GM19193 (cell line): ENCODE data around the gene STAT6.

Experiments
- POLR2A ChIP-seq: IDR thresholded peaks from 4 replicates; pipeline ENCODE4 v1.6.1; 2011; ENCODE audit not compliant: insufficient read depth, insufficient read length; ENCODE audit errors: extremely low read depth

Gene STAT6

DNA sequence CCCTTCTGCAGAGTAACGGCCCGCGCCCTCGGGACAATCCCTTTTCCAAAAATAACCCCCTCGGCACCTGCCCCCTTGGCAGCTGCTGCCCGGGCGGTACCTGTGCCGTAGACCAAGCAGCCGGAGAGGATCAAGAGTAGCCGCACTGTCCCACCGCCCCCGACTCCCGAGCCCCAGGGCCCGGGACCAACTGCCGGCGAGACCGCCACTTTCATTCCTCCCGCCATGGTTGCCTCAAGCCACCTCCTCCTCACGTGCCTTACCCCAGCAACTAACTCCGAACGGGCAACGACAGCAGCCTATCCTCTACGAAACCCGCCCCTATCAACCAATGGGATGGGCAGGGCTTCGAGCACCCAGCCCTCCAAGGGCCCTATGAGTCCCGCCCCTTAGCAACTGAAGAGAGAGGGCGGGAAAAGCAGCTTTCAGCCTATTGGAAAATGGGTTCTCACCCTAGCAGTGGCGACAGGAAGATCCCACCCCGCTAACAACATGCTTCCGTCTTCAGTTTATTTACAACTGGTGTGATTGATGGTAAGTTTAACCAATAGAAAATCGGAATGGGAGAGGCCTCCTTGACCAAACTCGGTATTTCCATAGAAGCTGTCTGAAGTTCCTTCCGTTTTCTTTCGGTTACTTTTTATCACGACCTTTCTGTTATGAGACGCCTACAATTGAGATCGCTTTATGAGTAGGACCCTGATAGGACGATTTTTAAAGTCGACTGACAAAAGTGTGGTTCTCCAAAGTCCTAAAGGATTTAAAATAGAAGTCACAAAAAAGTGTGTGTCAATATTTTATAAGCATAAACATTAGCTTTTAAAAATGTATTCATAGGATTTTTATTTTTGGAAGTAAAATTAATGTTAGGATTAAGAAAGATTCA lies 32.4 kb downstream of the STAT6 start, which contains the start of gene NEMP1:
NEMP1 (minus strand) TSS at position 273 of the 886 bp plus-strand sequence; CDS start at position 227, 46 bp downstream.
- TF ChIP-seq POLR2A, result peak; percentile 87

DNA sequence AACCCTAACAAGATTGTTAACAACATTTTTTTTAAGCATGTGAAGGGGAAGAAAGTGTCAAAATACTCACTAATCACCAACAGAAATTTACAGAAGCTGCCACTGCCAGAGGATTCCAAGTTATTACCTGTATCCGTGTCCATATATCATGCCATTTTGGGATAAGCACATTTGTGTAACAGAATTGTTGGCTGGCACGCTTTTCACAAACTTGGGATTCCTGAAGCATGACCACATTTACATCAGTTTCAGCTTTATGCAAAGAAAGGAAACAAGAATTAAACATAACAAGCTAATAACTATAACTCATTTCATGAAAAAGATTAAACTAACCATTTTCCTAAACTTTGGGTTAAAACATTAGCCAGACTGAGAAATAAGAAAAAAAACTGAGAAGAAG lies 38.5 kb downstream of the STAT6 start:
- TF ChIP-seq POLR2A, result no peak

DNA sequence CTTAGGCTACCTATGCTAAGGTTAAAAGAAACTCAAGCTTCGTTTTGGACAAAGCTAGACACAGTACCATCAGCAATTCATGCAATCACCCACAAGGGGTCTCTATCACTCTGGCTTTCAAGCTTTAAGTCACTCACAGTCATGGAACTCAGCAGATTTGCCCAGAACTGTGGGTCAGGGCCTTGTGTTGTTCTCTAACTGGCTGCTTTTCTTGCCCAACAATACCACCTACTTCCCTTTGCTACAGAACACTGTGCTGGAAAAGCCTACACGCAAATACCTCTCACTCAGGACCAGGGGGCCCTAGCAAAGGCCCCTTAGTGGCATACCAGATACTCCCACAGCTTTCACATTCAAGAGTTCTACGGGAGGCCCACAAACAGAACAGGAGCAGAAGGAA lies 41.6 kb downstream of the STAT6 start:
- no peak for TF ChIP-seq POLR2A

DNA sequence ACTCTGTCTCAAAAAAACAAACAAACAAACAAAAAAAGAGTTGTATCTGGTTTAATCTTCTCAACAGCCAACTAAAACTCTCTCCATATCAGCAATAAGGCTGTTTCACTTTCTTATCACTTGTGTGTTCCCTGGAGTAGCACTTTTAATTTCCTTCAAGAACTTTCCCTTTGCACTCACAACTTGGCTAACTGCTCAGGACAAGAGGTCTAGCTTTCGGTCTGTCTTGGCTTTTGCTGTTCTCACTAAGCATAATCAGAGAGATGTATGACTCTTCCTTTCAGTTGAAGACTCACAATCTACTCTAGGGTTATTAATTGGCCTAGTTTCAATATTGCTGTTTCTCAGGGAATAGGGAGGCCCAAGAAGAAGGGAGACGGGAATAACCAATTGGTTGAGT lies 44.9 kb downstream of the STAT6 start:
- no peak for TF ChIP-seq POLR2A

DNA sequence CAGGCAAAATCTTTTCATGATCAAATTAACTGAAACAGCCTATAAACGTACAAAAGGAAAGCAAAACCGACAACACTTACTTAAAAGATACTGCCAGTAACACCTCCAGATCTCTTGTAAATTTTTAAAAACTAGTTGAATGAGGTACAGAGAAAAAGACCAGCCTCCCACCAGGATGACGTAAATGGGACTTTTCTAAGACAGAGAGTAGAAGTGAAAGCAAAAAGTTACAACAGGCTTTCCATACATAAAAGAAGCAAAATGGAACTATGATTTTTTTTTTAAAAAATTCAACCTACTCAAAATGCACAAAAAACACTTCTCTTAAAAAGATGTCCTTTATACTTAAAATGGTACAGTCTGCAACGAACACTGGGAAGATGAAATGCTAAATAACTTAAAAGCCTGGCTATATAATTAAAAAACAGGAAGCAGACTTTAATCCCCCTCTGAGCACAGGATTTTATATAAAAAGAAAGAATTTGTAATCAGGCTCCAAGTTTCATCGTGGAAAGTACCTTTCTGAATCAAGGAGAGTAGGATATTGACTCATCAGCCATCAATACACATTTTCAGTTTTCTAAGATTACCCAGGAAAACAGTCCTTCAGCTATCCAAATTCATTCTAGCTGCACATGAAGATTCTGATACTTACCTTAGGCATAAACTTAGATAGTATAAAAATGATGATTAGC lies 47.0 kb downstream of the STAT6 start:
- TF ChIP-seq POLR2A, result no peak

DNA sequence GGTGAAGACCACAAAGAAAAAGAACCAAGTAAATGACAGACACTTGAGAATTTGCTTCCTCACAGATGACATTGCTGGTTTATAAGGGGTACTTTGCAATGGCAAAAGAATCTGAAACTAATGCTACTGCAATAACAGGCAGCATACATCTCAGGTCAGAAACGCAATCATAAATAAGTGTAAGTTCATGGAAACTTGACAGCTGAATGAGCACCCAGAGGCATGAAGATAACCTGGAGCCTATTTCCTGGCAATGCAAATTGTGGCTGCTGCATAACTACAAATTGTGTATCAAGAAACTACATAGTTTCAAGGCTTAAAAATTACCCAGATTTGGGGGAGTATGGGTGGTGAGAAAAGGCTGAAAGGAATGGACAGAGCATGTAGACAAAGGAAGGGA lies 52.7 kb downstream of the STAT6 start:
- no peak for TF ChIP-seq POLR2A

DNA sequence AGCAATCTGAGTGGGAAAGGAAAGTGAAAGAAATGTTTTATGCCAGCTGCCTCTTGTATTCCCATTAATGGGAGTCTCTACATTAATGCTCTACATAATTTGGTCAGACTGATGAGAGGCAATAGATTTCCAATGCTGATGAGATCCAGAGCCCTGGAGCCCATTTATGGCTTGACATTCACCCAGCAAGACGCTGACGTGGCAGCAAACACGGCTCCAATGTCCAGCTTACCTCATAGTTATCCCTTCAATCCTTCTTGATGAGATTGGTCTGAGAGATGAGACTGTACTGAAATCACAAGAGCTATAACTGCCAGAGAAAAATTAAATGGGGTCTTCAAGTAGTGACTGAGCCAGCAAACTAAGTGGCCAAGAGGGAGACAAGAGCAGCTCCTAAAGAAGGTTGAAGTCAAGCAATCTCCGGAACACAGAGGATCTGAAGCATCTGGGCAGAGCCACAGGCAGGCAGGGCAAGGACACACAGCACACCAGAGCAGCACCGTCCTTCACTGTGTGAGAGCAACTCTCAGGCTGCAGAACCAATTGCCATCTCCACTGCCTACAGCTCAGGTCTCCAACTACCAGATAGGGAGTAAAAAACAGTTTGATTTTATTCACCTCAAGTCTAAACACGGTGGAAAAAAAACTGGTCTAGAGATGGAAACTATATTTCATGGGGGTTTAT lies 54.0 kb downstream of the STAT6 start:
- no peak for TF ChIP-seq POLR2A

DNA sequence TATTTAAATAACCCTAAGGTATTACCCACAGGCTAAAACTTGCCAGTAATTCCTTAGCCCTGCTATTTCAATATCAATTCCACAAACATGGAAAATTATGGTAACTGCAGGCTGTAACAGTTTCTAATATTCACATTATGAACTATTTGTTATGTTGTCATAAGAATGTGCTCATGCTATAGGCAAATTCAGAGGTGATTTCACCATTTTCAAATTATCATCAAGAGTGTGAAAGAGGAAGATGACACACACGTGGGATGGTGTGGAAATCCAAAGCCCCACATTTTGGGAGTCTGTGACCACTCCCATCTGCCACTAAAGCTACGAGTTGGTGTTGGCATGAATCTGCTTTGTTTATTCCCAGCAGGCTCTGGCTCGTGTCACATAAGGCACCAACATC lies 55.3 kb downstream of the STAT6 start:
- no peak for TF ChIP-seq POLR2A

DNA sequence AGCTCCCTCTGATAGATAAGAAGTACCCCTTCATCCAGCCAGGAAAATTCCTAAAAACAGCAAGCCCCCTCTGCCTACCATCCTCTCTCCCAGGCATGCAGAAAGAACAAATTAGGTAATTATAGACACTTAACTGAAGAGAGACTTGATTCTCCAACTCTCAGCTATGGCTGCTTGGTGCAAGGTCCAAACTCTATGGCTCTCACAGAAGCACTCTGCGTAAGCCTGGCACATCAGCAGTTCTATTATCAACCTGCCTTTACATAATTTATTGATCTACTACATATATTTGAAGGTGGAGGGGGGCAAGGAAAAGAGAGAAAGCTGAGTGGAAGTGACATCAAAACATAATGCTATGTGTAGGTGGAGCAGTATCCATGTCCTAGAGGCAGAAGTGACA lies 60.2 kb downstream of the STAT6 start:
- TF ChIP-seq POLR2A, result no peak

DNA sequence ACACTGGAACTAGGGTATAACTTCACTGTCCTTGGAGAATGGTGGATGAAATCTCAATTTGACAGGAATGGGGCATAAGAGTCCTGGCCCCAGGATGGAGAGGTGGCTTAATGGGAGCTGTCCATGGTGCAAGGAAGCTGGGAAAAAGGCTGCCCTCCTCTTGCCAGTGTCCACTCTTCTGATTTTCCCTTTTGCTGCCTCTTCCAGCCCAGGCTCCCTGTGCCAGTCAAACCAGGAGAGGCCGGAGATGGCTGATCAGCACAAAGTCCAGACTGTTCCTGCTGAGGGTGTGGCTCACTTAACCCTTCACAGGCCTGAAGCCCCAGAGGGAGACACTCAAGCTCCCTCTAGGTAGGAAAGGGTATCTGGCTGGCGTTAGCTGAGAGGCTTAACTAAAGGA lies 61.3 kb downstream of the STAT6 start, which contains the start of gene MYO1A:
MYO1A (minus strand) TSS at position 240 of the 400 bp plus-strand sequence. CDS start 1,806 bp downstream, outside the sequence.
- no peak for TF ChIP-seq POLR2A

DNA sequence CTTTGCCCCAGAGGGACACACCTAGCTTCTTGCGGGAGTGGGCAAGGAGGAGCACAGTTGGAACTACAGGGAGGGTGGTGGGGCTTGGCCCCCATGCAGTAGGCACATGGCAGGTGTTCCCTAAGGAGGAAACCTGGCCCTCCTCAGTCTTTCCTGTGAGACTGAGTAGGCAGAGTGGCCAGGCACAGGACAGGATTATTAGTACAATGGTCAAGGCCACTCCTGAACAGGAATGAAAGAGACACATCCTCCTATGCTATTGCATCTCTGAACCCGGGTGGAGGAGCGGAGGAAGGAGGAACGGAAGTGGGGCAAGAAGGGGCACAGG lies 62.1 kb downstream of the STAT6 start:
- TF ChIP-seq POLR2A, result no peak

DNA sequence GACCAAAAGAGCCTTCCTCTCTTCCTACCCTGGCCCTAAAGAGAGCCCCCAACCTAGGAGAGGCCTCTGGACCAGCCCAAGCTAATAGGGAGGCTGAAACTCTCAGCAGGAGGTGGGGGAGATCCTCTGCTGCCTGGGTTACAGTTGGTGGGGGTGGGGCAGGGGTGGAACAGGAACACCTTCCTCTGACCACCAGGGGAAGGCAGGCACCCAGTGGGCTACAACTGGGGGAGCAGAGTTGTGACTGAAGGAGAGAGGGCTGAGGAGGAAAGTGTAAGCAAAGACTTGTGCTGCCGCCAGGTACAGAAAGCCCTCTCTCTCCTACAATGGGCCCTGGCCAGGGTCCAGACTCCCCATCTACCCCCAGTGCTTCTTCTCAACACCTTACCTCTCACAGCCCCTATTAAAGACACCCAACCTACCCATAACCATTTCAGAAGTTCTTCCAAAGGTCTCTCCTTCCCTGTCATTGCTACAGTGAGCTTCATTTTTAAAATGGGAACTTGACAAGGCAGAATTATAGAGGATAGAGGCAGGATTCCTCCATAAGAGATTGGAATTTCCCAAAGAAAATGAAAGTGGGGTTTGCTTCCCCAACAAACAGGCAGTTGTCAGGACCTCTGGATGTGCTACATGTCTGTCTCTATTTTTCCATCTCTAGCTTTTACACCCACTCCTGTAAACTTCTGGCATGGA lies 62.6 kb downstream of the STAT6 start:
- no peak for TF ChIP-seq POLR2A

DNA sequence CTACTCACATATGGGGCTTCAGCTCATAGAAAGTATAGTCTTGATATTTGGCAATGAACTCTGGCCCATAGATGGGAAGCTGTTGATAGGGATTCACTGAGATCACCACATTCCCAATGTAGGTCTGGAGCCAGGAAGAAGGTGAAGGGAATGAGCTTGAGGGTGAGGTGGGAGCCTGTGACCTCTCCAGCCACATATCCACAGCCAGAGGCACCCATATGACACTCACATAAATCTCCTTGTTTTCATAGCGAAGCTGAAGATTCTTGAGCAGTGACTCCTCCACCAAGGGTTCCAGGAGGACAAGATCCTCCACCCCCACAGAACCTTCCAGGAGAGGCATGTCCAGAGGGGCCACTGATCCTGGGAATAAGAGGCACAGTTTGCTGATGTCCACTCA lies 63.2 kb downstream of the STAT6 start:
- no peak for TF ChIP-seq POLR2A

DNA sequence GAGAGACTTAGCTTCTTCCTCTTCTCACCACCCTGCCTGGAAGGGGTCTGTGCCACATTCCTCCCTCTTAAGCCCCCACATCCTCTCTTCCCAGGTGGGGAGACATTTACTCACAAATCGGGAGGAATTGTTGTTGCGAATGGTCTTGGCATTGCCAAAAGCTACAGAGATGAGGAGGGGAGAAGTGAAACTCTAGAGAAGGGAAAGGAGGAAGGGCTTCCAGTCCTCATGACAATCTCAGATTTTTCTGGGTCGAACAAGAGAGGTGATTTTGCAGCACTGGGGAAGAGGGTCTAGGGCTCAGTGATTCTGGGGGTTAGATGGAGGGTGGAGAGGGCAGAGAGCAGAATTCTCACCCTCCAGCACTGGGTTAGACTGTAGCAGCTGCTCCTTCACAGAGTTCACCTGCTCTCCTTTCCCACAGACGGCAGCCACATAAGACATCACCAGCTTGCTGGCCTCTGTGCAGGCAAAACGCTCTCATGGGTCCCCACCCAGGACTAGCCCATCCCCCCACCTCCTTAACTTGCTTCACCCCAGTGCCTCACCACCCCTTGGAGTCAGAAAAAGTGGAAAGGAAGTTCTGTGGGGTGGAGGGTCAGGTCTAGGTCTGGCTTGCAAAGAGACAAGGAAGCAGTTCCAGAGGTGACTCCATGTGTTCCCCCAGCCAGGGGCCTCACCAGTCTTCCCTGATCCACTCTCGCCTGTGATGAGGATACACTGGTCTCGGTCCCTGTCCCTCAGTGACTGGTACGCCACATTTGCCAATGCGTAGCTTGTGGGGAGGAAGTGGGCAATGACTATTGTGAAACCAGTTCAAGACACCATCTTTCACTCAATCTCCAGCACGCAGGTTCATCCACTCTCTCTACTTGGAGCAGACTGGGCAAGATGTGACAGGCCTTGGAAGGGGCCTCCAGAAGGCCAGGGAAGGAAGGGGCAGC lies 63.9 kb downstream of the STAT6 start:
- no peak for TF ChIP-seq POLR2A
